Activated gamma-delta T cell treated with anti-CD3 and anti-CD28 coated beads, Interleukin-2, amount 50 U/mL, for 16 hours (primary cell): ENCODE results near the gene COP1.
"Not testable (repeated sequence)": the region's sequence is repeated elsewhere in the genome, so short reads cannot be mapped to it uniquely, and the experiment has no call there.

Experiments used
- DNase-seq: peaks from one replicate; pipeline ENCODE4 v3.0.0-alpha.2; 2020; ENCODE audit warnings: low read depth

The COP1 gene

DNA sequence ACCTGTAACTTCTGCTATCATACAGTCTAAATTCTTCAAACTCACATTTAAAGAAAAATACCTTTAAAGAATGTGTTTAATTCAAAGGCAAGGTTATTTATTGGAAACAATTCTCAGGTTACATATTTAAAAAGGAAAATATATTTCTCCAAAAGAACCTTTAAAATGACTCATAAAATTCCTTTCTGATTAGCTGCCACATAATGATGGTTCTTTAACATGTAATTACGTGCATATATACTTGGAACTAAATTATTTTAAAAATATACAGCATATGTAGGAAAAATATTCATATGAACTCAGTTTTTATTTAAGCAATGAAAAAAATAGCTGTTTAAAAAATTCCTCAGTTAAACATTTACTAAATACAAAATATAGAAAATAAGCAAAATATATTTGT is 173.6 kb downstream of the COP1 start:
- no peak for DNase-seq

DNA sequence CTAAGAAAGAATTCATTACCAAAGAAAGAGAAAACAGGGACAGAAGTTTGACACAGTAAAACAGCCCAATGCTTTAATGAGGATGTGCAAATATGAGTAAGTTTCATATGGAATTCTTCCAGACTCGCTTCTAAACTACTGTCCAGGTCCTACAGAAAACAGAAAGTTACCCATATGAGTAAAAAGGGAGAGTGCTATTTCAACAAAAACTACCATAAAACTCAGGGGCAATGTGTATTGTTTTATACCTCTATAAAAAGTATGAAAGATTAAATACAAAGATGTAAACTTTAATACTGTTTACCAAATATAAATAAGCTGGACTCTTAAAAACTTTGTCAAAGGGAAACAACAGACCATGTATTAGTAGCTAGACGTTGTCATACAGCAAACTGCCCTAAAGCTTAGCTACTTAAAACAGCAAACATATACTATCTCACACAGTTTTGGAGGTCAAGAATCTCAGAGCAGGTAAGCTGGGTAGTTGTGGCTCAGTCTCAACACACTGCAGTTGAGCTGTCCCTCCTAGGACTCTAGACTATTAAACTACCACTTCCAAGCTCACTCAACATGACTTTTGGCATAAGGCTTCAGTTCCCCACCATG is 174.9 kb downstream of the COP1 start:
- DNase-seq: no peak

DNA sequence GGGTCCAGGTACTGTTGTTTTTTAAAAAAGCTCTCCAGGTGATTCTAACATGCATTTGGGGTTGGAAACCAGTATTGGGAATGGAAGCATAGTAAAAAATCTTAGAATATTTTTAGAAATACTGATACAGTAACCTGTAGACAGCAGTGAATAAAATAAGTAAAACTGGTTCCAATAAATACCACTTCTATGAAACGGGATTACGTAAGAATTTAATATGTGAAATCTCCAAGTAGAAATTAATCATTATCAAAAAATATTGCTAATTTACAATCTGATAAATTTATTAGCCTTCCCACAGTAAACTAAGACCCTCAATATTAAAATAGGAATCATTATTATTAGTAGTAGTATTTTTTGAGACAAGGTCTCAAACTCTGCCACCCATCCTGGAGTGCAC is 177.5 kb downstream of the COP1 start:
- DNase-seq: no peak

DNA sequence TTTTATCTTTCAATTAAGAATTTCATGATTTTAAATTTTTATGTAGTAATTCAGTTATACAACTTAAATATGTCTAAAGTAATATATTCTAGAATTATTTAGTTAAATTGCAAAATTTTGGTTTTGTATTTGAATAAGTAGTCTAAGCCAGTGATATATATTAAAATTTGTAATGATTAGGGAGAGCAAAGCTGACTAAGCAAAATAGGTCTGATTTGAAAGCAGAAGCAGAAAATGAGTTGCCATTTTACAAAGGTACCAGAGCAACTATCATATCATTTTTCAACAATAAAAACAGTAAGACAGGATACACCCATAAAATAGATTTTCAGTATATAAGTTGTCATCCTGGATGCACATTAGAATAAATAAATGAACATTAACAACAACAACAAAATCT is 177.9 kb downstream of the COP1 start:
- no peak for DNase-seq

DNA sequence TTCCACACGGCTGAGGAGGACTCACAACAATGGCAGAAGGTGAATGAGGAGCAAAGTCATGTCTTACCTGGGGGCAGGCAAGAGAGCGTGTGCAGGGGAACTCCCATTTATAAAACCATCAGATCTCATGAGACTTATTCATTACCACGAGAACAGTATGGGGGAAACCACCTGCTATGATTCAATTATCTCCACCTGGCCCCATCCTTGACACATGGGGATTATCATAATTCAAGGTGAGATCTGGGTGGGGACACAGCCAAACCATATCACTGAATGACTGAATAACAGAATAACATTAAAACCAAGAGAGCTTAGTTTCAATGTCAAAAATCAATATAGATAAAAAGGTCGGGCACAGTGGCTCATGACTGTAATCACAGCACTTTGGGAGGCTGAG is 179.2 kb downstream of the COP1 start:
- DNase-seq: not testable (repeated sequence)

DNA sequence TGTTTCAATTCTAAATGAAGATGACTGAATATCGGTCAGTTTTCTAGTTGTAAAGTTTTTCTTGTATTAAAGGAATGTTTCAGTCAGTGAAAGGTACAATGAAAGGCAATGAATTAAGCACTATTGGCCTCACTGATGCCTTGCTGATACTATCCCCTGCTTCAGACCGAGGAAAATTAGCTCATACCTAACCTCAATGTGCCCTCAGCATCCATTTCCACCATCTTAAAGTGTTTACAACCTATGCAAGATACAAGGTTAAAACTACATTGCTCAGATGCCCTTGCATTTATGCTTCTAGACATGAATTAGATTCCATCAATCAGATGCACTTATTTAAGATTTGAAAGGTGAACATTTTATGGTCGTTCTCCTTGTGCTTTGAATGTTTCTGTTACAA is 184.5 kb downstream of the COP1 start:
- DNase-seq: no peak

DNA sequence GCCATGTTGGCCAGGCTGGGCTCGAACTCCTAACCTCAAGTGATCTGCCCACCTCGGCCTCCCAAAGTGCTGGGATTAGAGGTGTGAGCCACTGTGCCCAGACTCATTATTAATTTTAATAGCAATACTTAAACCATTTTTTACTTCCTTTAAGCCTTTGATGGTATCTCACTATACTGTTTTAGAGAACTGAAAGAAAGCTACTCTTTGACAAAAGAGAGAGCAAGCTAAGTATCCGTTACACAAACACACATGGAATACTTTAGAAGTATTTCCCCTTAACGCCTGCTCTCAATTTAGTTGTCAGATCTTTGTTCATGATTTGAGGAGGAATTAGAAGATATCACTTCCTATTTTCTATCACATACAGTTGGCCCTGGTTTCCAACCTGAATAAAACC is 189.4 kb downstream of the COP1 start:
- DNase-seq: no peak

DNA sequence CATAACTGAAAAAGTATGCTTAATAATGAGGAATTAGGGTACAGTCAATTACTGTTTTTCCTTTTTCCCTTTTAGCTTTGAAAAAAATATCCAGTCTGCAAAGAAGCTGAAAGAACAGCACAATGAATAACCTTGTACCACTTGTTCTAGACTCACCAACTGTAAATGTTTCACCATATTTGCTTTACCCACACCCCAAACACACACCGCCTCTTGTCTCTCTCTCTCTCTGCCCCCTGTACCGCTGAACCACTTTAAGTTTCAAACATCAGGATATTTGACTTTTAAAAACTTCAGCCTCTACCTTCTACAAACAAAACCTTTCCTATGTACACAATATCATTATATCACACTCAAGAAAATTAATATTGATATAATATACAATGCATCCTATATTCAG is 197.1 kb downstream of the COP1 start:
- no peak for DNase-seq

DNA sequence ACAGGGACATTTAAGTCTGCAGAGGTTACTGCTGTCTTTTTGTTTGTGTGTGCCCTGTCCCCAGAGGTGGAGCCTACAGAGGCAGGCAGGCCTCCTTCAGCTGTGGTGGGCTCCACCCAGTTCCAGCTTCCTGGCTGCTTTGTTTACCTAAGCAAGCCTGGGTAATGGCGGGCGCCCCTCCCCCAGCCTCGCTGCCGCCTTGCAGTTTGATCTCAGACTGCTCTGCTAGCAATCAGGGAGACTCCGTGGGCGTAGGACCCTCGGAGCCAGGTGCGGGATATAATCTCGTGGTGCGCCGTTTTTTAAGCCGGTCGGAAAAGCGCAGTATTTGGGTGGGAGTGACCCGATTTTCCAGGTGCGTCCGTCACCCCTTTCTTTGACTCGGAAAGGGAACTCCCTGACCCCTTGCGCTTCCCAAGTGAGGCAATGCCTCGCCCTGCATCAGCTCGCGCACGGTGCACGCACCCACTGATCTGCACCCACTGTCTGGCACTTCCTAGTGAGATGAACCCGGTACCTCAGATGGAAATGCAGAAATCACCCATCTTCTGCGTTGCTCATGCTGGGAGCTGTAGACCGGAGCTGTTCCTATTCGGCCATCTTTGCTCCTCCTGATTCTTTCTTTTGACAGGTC is 199.2 kb downstream of the COP1 start:
- not testable (repeated sequence) for DNase-seq

DNA sequence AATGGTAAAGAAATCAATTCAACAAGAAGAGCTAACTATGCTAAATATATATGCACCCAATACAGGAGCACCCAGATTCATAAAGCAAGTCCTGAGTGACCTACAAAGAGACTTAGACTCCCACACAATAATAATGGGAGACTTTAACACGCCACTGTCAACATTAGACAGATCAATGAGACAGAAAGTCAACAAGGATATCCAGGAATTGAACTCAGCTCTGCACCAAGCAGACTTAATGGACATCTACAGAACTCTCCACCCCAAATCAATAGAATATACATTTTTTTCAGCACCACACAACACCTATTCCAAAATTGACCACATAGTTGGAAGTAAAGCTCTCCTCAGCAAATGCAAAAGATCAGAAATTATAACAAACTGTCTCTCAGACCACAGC is 212.4 kb downstream of the COP1 start:
- not testable (repeated sequence) for DNase-seq

GRCh38 chr1:175992825-175993224 is 214.3 kb downstream of the COP1 start:
- DNase-seq: not testable (repeated sequence)

DNA sequence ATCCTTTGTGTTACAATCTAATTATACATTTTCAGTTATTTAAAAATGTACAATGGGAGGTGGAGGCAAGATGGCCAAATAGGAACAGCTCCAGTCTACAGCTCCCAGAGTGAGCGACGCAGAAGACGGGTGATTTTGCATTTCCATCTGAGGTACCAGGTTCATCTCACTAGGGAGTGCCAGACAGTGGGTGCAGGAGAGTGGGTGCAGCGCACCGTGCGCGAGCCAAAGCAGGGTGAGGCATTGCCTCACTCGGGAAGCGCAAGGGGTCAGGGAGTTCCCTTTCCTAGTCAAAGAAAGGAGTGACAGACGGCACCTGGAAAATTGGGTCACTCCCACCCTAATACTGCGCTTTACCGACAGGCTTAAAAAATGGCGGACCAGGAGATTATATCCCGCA is 214.9 kb downstream of the COP1 start:
- DNase-seq: not testable (repeated sequence)

GRCh38 chr1:175984813-175985212 is 222.3 kb downstream of the COP1 start:
- DNase-seq: no peak

DNA sequence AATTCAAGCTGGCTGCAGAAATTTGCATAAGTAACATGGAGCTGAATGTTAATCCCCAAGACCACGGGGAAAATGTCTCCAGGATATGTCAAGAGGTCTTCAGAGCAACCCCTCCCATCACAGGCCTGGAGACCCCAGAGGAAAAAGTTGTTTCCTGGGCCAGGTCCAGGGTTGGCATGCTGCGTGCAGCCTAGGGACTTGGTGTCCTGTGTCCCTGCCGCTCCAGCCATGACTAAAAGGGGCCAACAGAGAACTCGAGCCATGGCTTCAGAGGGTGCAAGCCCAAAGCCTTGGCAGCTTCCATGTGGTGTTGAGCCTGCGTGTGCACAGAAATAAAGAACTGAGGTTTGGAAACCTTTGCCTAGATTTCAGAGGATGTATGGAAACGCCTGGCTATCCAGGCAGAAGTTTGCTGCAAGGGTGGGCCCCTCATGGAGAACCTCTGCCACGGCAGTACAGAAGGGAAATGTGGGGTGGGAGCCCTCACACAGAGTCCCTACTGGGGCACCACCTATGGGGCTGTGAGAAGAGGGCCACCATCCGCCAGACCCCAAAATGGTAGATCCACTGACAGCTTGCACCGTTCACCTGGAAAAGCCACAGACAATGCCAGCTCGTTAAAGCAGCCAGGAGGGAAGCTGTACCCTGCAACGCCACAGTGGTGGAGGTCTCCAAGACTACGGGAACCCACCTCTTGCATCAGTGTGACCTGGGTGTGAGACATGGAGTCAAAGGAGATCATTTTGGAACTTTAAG is 222.9 kb downstream of the COP1 start:
- no peak for DNase-seq

- DNase-seq: not testable (repeated sequence)
Measured at GRCh38 chr1:175983363-175983762, 223.7 kb downstream of the COP1 start.

- no peak for DNase-seq
Measured at GRCh38 chr1:175981128-175981527, 226.0 kb downstream of the COP1 start.

GRCh38 chr1:175978926-175979325 is 228.2 kb downstream of the COP1 start:
- DNase-seq: no peak

- DNase-seq: no peak
Measured at GRCh38 chr1:175978476-175978875, 228.6 kb downstream of the COP1 start.

GRCh38 chr1:175976865-175977642 is 230.0 kb downstream of the COP1 start:
- no peak for DNase-seq

DNA sequence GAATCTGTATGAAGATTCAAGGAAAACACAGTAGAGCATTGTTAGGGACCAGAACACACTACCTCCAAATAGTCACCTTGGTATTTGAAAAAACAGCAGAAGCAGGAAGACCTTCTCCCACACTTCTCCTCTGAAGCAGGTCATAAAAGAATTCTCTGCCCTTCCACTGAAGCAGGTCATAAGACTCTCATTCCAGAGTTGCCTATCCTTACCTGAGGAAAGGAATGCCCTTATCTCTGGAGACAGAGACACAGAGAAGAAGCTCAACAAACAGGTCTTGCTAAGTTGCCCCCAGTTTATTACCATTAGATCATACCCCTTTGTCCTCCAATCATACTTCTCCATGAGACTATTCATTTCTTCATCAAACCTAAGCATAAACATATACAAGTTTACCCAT is 237.9 kb downstream of the COP1 start:
- DNase-seq: no peak

- DNase-seq: no peak
Measured at GRCh38 chr1:175968486-175969172, 238.5 kb downstream of the COP1 start.

DNA sequence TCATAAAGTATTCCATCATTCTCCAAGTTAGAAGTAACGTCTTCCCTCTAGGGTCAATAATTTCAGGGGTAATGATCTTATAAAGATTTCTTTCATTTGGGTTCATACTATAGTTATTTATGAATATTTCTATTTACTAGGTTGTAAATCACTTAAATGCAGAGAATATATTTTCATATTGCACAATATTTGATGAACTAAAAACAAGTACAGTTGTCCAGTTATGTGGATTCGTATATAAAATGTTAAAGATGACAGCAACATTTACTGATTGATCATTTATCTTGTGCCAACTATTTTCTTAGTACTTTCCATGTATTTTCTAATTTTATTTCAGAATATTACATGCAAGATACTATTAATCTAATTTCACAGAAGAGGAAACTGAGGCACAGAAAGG is 243.3 kb downstream of the COP1 start:
- no peak for DNase-seq
